NCI-H1048 (cell line): Measurements from ENCODE around the gene GABRG3.

Source experiments
- DNase-seq: peaks from one replicate; lab custom pipeline; 2025; lab: John Stamatoyannopoulos, UW

Gene GABRG3

DNA sequence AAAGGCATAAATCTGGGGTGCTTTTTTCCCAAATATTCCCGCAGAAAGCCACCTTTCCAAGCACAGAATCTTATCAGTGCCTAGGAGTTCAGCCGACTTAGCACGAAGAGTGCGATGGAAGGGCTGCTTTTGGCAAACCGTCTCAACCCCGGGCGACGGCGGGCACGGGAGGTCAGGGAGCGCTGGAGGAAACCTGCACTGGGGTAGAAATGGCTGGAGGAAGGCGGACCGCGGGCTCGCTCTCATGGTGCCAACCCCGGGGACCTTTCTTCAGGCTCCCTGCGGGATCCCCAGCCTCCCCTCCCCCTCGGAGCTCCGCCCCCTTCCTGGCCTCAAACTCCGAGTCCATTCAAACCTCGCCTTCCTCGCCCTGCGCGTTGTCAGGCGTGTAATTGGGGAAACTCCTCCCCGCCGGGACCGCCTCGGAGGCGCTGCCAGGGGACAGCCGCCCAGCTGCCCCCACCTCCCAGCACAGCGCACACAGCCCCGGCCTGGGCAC lies at the start of gene GABRG3:
TSS of gene GABRG3 (plus strand) at position 470 of the 499 bp plus-strand sequence.
- DNase-seq, result no peak

DNA sequence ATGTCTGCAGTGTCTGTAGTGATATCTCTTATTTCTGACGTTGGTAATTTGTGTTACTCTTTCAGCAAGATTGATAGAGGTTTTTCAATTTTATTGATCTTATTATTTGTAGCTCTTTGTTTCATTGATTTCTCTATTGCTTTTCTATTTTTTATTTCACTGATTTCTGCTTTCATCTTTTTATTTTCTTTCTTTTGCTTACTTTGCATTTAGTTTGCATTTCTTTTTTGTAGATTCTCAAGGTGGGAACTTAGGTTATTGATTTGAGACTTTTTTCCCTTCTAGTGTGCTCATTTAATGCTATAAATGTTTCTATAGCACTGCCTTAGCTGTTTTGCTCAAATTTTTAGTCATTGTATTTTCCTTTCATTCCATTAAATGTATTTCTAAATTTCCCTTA lies 49.5 kb upstream of the GABRG3 start:
- no peak for DNase-seq

DNA sequence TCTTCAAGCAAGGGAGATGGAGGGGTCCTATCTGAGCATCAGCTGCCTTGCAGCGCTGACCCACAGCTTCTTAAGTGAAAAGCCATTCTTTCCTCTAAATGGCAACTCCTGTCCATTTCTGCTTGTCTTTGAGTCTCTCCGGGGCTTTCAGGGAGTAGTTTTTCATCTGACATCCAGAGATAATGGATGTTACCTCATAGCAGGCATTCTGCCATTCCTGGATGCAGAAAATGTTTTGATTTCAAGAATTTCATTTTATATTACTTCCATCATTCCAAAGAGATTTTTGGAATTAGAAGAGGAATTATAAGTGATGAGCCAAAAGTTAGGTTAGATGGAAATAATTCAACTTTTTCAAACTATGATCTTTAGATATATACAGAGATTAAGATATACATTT lies 44.9 kb upstream of the GABRG3 start:
- DNase-seq, result no peak

DNA sequence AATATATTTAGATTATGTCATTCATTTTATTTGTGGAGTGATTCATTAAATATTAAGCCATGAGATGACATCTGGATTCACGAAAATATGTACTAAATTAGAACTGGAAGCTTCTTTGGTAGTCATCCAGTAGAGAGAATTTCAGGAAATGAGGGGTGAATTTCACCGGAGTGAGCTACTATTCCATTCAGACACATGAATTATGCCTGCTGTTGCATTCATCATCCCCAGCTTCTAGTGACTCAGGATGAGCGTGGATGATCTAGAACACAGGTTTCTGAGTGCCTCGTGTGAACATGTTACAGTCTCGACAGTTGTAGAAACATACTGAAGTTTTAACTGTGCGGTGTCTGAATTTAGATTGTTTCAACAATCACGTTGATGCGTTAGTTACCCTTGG lies 42.9 kb upstream of the GABRG3 start:
- no peak for DNase-seq

DNA sequence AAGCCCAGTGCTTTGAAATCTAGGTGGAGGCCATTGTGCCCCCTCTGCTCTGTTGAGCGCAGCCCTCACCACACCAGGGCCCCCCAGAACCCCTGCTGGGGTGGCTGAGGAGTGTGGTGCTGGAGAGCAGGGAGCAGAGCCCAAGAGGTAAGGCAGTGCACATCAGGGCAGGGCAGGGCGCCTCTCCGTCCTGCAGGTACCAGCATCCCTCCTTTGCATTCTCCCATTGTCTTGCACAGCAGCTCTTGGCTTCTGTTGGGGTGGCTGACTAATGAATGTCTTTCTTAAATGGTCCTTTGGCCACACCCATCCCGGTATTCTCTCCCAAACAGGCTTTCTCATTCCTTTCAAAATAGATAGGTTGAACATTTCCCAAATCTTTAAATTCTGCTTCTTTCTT lies 41.4 kb upstream of the GABRG3 start:
- no peak for DNase-seq

DNA sequence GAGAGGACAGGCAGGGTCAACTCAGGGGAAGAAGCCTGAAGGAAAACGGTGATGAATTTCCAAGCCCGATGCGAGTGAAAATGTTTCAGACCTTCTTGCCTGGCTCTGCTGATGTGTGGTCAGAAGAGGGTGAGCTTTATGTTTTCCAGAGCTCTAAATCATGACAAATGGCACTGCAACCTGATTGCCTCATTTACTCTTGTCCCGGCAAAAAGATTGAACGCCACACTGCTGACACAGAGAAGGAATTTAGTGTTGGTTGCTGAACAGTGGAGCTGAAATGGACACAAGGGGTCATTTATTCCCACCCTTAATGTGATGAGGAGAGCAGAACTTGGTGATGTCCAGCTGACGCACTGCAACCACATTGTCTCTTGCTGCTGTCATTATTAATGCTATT lies 36.1 kb upstream of the GABRG3 start:
- DNase-seq, result no peak

DNA sequence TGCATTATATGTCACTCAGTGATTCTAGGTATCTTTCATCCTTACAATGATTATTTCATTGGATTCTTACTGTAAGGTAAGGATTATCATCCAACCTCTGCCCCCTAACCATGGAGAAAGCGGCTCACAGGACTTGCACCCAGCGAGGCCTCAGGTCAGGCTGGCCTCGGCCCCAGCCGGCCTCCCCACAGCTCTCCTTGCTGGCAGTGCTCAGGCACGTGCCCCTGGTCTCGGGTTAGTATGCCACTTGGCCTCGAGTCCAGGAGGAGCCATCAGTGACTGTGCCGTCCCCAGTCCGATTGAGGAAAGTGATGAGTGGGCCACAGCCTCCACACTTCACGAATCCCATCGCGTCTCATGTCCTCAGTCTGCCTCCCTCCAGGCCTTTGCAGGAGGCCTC lies 35.7 kb upstream of the GABRG3 start:
- no peak for DNase-seq

DNA sequence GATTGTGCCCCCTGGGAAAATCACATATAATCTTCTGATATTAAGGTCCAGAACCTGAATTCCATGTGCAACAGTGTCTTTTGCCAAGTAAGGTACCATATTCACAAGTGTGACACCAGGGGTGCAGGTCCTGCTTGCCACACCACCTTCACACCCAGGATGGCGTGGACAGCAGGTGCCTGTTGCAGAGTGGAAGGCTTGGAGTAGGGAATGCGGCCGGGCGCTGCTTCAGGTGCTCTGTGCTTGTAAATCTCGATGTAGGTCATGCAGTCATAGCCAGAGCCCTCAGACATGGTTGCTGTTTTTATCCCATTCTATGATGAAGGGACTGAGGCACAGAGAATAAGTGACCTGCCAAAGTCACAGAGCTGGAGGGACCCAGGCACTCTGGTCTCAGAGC lies 34.5 kb upstream of the GABRG3 start:
- DNase-seq, result no peak

DNA sequence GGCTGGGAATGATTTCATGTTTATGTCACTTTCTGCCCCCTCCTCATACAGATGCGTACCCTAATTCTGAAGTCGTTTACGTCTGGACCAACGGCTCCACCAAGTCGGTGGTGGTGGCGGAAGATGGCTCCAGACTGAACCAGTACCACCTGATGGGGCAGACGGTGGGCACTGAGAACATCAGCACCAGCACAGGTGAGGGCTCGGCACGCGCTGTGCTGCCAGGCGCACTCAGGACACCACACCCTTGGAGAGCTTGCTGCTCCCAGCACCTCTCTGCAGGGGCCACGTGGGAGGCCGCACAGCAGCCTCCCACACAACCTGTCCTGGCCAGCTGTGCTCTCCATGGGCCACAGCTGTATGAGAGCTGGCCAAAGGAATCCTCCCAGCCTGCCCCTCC lies 33.8 kb upstream of the GABRG3 start:
- DNase-seq, result no peak

DNA sequence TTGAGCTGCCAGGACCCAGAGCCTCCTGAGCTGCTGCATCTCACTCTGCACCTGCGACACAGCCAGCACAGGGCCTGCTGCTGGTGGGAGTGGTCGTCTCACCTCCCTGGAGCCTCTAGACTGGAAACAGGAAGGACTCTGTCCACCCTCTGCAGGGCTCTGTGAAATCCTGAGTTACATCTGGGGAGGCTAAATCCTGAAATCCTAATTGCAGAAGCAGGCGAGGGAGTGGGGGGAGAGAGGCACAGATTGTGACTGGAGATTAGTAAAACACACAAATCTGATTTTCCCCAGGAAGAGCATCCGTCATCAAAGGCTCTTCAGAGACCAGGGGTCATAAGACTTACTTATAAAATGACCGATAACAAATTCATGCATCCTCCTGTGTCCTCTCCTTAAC lies 31.6 kb upstream of the GABRG3 start:
- no peak for DNase-seq

DNA sequence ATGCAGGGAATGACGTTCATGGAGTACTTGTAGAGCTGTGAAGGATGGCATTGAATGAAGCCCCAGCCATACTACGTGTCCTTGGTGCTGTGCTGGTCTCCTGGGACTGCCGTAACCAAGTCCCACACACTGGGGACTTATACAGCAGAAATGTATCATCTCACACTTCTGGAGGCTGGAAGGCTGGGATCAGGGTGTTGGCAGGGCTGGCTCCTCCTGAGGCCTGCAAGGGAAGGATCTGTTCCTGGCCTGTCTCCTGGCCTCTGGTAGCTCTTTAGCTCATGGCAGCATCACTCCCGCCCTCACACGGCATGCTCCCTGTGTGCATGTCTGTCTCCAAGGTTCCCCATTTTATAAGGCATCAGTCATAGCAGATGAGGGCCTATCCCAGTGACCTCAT lies 29.5 kb upstream of the GABRG3 start:
- DNase-seq, result no peak

DNA sequence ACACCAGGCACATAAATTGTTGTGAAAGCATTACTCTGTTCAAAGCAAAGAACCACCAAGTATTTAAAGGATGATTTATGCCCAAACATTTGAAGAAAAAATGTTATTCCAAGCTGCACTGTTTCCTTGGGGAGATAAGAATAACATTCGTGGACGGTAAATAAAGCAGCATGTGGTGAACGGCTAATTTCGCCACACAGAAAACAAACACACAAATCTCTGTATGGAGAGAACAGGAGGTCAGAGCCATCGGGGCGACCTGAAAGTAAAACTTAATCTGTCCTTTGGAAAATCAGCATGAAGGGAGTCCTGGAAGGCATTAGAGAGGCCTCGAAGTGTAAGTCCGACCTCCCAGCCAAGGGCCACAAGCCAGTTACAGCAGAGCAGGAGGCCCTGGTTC lies 27.1 kb upstream of the GABRG3 start:
- no peak for DNase-seq

DNA sequence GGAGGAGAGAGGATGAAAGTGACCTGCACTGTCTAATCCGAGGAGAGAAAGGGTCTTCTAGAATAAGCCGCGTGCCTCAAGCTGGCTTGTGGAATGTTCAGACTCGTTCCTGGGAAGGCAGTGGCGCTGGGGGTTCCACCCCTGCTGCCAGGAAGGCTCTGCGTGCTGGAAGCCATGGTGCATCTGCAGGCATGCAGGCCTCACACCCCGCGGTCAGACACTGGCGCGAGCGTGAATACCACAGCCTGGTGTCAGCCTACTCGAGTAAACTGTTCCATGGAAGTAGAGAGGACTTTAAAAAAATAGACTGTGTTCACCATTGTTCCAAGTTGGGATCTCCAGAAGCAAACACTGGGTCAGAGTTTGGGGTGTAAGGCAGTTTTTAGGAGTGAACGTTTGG lies 25.9 kb upstream of the GABRG3 start:
- DNase-seq, result no peak

DNA sequence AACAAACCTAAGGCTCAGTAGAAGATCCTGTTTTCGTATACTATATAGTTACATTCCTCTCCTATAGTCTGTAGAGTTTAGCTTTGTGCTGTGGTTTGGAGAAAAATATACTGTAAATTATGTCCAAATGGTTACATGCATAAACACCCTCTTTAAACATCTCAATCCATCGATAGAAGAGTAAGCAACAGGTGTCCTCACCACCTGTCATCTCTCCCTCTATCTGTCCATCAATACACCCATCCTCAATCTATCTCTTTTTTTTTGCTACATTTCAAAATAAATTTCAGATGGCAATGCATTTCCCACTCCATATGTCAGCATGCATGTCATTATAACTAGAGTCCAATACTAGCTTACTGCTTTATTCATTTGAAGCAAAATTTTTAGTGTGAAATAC lies 21.0 kb upstream of the GABRG3 start:
- no peak for DNase-seq

DNA sequence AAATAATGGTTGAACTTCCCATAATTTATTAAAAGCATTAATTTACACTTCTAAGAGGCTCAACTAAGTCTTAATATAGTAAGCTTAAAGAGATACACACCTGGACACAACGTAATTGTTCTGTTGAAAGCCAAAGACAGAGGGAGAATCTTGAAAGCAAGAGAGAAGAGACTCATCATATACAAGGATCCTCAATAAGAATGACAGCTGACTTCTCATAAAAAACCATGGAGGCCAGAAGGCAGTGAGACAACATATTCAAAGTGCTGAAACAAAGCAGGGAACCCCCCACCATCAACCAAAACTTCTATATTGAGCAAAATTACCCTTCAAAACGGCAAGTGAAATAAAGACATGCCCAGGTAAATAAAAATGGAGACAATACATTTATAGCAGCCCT lies 16.6 kb upstream of the GABRG3 start:
- DNase-seq, result no peak

DNA sequence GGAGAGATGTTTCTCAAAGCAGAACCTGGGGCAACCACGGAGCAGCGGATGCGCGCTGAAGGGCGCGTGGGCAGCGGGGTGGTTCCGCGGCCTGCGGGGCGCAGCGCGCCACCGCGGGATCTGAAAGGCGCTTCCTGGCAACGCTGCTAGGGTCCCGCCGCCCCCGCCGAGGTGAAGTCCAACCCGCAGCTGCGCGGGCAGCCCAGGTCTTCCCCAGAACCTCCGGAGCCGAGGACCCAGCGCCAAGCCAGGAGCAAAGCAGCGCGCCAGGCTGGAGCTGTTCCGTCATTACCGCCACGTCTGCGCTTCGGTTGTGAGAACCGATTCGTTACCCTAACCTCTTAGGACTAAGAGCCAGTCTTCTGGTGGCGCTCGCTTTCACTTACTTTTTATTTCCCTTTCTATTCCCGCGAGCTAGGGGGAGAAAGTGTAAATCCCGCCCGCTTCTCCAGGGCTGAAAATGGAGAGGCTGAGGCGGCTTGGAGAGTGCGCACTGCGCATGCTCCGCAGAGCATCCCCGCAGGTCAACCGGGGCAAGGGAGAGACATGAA lies 3.2 kb upstream of the GABRG3 start:
- DNase-seq, result no peak

DNA sequence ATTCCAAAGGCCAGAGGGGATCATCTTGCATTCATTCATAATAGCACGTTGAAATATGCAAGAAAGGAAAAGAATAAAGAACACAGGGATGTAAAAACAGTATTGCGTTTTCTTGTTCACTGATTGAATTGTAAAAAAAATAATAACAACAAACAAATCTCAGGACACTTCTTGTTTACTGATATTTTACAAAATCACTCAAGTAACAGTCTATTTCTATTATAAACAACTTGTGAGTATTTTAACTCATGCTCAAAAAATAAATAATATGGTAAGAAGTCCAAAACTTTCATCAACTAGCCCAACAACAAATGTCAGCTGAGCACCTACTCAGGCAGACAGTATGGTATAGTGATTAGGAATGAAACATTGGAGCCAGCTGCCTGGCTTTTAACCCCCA lies 2.2 kb upstream of the GABRG3 start:
- DNase-seq, result no peak

DNA sequence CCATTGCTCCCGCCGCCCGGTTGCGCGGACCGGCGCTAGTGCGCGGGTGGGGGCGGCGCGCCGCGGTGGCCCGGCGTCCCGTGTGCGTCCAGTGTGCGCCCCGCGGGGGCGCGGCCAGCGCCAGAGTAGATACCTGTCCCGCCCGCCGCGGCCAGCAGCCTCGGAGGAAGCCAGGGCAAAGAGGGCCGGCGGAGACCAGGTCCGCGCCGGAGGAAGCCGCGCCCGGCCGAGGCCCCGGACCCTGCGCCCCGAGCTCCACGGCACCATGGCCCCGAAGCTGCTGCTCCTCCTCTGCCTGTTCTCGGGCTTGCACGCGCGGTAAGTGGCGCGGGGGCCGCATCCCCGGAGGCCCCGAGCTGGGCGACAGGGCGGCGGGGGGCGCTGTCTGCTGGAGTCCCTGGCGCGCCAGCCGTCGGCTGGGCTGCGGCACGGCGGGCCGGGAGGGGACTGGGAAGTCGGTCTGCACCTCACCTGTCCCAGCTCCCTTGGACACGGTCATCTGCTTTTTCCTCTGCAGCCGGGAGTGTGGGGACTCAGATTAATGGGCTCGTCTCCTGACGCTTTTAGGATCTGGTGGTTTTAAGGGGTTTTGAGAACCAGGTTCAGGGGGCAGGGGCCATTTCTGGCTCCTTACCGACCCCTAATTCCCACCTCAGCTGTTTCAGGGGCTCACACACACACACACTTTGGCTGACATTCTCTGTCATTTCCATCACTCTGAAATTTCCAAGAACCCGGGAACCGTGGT lies 464 bp downstream of the GABRG3 start:
- no peak for DNase-seq

DNA sequence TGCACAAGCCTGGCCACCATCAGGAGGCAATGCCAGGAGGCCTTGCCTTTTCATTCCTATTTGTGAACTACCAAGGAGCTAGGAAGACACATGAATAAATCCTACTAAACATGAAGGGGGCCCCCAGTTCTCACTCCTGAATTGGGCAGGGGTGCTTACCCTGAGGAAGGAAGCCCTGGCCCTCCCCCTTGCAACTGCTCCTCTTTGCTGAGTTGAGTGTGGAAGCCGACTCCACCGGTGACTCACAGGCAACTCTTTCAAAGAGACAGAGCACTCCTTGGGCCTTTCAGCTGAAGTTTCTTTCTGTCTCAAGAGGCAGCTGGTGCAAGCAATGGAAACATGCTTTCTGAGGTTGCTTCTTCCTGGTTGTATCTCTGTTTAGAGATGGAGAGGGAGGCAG lies 1.7 kb downstream of the GABRG3 start:
- no peak for DNase-seq

DNA sequence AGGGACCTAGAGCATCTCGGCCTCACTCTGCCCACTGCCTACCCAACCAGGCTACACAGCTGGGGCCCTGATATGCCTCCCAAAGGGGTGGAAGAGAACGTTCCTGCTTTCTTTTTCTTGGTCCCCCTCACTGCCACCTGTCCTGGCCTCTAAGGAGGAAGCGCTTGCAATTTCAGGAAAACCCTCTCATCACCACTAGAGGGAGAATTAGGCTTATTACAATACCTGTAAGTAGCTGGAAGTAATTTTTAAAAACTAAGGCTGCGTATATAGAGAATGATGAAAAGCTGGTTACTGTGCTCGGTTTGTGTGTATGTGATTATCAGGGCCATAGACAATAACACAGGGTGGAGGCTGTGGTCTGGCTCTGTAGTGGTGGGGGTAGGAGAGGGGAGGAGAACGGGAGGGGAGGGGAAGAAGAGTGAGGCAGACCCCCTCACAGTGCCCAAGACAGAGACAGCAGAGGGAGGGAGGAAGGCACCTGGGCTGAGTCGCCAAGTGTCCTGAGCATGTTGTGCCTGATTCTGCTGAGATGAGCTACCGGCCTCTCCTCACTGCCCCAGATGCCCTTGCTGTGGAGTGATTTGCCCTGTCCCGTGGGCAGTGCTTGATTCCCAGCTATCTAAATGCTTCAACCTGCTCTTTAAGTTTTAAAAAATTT lies 3.3 kb downstream of the GABRG3 start:
- peak; percentile 26 for DNase-seq

DNA sequence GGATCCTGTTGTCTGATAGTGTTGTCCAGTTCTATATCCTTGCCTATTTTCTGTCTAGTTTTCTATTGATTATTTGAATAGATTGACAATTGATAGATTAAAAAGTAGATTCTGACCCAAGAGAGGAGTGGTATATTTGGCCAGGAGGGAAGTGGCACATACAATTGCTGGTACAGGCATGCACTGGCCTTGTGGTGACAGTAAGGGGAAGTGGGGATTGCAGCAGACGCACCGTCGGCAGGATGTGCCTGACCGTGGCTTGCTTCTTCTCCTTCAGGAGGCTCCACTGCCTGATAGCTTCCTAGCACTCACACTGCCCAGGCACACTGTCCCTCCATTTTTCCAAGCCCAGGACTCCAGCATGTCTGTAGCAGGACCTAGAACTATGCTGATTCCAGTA lies 10.5 kb downstream of the GABRG3 start:
- DNase-seq, result no peak

DNA sequence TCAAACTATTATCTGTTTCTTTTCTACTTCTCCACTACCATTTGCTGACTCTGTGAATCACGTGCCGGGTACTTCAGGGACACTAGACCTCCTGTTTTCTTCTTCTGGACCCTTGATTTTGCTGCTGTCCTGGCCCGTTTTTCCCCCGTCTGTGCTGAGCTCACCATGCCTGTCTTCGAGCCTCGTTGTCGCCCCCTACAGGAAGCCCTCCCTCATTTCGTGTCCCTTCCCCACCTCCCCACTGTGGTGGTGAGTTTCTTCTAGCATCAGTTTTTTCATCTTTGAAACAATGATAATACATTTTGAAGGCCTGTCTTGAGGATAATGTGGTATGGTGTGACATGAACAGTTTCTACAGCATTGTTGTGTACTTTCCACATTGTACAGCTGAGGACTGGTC lies 12.8 kb downstream of the GABRG3 start:
- DNase-seq, result no peak

DNA sequence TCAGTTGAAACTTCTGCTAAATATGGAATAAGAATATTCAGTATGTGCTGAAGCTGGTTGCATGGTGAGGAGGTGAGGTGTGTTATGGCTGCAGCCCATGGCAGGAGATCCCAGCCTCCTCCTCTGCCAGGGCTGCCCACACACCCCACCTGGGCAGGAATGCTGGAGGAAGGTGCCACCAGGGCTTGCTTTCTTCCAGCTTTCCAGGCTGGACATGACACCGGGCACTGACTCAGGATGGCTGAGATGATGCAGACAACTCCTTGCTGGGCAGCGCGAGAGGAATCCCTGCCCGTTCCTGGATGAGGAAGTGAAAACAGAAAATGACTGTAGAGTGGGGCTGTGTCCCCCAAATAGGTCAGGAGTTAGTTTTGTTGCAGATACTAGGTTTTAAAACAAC lies 14.1 kb downstream of the GABRG3 start:
- no peak for DNase-seq

DNA sequence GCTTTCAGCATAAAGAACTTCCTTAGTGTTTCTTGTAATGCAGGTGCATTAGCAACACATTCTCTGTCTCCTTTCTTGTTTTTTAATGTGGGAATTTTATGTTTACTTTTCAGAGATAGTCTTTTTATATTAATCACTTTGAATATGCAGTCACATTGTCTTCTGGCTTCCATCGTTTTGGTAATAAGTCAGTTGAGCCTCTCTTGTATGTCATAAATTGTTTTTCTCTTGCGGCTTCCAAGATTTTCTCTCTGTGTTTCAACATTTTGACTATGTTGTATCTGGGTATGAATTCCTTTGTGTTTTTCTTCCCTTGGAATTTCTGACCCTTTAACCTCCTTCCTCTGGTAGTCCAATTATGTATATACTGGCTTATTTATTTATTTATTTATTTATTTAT lies 25.3 kb downstream of the GABRG3 start:
- no peak for DNase-seq
